Right lobe of liver (tissue), 4 donors: ENCODE data around the gene NABP2.

Source experiments
- POLR2A ChIP-seq: fragments of 450-650 bp; IDR thresholded peaks from one replicate; pipeline ENCODE4 v1.6.1; 2017; ENCODE audit warnings: antibody characterized with exemption, mild to moderate bottlenecking
- TF ChIP-seq, protein P1 (sequence below), 4 donors: fragments of 200-600 bp in 3 of 4; fragments of 450-650 bp in 1 of 4; IDR thresholded peaks; one replicate each; pipeline versions ENCODE4 v1.5.1 to v1.8.0; 2016 to 2022; ENCODE audit warnings: antibody characterized with exemption in 4 of 4, mild to moderate bottlenecking in 2 of 4
- donor health status: DM: no; HTN: no; CAD: no.
- donor health status: DM: no; HTN: no; CAD: no.
- donor health status: DM: no; HTN: yes; CAD: no.

DNA sequence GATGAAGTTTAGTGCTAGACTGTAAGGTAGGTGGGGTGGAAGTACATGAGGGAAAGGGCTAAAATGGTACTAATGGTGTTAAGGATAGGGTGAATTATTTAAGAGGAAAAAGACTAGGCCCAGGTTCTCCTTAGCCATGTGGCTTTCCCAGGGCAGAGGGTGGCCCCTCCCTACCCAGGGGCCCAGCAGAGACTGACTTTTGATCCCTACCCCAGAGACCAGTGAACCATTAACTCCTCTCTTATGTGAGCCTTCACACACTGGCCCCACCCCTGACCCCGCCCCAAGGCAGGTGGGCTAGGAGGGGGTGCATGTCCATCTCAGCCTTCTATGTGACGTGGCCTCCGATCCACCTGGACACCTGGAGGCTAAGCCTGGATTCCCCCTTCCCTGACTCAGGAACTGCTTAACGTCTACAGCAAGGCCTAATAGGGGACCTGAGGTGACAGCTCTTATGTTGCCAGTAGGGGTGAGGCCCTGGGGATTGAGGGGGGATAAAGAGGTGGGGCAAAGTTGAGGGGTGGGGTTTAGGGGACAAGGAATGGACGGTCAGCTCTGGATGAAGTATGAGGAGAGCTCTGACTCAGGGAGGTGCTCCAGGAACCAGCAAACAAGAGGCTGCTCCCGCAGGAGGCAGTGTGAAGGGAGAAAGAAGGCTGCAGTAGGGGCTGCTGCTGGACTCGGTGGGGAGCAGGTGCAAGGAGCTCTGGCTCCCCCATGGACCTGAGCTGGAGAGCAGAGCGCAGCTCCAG lies 6.5 kb downstream of the NABP2 start:
- TF ChIP-seq, protein P1, sequence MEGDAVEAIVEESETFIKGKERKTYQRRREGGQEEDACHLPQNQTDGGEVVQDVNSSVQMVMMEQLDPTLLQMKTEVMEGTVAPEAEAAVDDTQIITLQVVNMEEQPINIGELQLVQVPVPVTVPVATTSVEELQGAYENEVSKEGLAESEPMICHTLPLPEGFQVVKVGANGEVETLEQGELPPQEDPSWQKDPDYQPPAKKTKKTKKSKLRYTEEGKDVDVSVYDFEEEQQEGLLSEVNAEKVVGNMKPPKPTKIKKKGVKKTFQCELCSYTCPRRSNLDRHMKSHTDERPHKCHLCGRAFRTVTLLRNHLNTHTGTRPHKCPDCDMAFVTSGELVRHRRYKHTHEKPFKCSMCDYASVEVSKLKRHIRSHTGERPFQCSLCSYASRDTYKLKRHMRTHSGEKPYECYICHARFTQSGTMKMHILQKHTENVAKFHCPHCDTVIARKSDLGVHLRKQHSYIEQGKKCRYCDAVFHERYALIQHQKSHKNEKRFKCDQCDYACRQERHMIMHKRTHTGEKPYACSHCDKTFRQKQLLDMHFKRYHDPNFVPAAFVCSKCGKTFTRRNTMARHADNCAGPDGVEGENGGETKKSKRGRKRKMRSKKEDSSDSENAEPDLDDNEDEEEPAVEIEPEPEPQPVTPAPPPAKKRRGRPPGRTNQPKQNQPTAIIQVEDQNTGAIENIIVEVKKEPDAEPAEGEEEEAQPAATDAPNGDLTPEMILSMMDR (IDR thresholded peaks at IDR 0.05): no peak
- no peak for TF ChIP-seq POLR2A
